Heart left ventricle (tissue), 13 donors: ENCODE measurements around the gene EOLA1.

Experiments used
- POLR2A ChIP-seq, 2 donors: fragments of 450-650 bp; IDR thresholded peaks; one replicate each; pipeline ENCODE4 v1.6.1; 2017; ENCODE audit warnings: antibody characterized with exemption in 2 of 2, mild to moderate bottlenecking in 2 of 2, moderate library complexity in 2 of 2
- TF ChIP-seq, protein P1 (sequence below), 12 donors: fragments of 200-600 bp; sonication (generic) in 4 of 12; IDR thresholded peaks; one replicate each; pipeline versions ENCODE4 v1.5.0 to v1.8.0; 2018 to 2022; ENCODE audit warnings: antibody characterized with exemption in 12 of 12, mild to moderate bottlenecking in 5 of 12
- donor health status: ischemic (EF 13 %, LVEDD 7.1; RV severe dilation, severe dysfunction).
- donor health status: DM: no; HTN: yes; CAD: no.
- donor health status: DM: no; HTN: no; CAD: no.
- donor health status: ischemic (EF 25% LVEDD 6.9; RV normal size, moderate dysfunction).
- donor health status: ischemic (EF 25% LVEDD 5.7; RV mildly dilated, moderate dysfunction).
- donor health status: ischemic (EF 35%, LVEDD 5.7; RV mildly dilated, moderate dysfunction).
- donor health status: nonischemic (EF 11% LVEDD 7.7; RV severe dilation, severe dysfunction).
- donor health status: DM: yes; HTN: yes; CAD: no.
- donor health status: PGD.
- donor health status: ischemic (EF 29% LVEDD 5.4; RV normal size, mild dysfunction).
- donor health status: nonischemic (EF 23%, LVEDD 6.1; RV moderate dilation, normal function).

- no peak for TF ChIP-seq POLR2A (IDR thresholded peaks at IDR 0.05)
- TF ChIP-seq, protein P1, sequence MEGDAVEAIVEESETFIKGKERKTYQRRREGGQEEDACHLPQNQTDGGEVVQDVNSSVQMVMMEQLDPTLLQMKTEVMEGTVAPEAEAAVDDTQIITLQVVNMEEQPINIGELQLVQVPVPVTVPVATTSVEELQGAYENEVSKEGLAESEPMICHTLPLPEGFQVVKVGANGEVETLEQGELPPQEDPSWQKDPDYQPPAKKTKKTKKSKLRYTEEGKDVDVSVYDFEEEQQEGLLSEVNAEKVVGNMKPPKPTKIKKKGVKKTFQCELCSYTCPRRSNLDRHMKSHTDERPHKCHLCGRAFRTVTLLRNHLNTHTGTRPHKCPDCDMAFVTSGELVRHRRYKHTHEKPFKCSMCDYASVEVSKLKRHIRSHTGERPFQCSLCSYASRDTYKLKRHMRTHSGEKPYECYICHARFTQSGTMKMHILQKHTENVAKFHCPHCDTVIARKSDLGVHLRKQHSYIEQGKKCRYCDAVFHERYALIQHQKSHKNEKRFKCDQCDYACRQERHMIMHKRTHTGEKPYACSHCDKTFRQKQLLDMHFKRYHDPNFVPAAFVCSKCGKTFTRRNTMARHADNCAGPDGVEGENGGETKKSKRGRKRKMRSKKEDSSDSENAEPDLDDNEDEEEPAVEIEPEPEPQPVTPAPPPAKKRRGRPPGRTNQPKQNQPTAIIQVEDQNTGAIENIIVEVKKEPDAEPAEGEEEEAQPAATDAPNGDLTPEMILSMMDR (IDR thresholded peaks at IDR 0.05): no peak
These were observed 45.8 kb upstream of the EOLA1 start for GRCh38 chrX:149494844-149495565.
